Sciatic nerve (tissue), 2 donors: ENCODE data around the gene FAM110D. TPM values are rescaled to one million over a fixed set of nuclear protein-coding genes. Genes with fewer than 3 reads are reported as not detected.
A peak's percentile ranks its signal among the peaks of the same experiment; 100 is the strongest.

Experiments used
- ATAC-seq: fragments of 200-7000 bp; cut with Tn5 transposase; one replicate; pipeline ENCODE4 v1.9.1; 2020; ENCODE audit warnings: mild to moderate bottlenecking, moderate library complexity
- DNase-seq: peaks from one replicate; pipeline ENCODE4 v3.0.0-alpha.2; 2020; ENCODE audit warnings: low spot score
- intact Hi-C: fragments of 100-400 bp; cut with DNase I; formaldehyde crosslinking; loops from one replicate; pipeline ENCODE4 v1.14.2; 2022
- total RNA-seq: library from RNA; stranded (reverse); fragmentation: NEBNext Ultra II Directional; extraction: Animal tissue kit (Norgen Biotek cat#: 25700); gene quantifications from one replicate; pipeline ENCODE4 v1.2.1, GENCODE V29; 2021
- donor health status: DM: no; HTN: no; CAD: no.
- donor health status: DM: no; HTN: no; CAD: no.

The FAM110D gene
- total RNA-seq, 1 donor from 2014 or later: 11.8 TPM

DNA sequence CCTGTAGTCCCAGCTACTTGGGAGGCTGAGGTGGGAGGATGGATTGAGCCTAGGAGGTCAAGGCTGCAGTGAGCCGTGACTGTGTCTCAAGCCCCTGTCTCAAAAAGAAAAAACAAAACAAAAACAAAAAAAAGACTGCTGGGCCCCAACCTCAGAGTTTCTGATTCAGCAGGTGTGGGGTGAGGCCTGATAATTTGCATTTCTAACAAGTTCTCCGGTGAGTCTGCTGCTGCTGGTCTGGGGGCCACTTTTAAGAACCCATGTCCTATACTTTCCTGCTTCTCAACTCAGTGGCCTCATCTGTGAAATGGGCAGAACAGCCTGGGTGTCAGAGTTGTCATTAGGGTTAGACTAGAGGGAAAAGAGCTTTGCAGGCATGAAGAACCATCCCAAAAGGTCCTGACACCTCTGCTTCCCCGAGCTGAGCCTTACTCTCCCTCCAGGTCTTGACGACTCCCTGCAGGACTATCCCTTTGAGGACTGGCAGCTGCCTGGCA, 21.2 kb downstream of the FAM110D start:
- DNase-seq: no peak
- ATAC-seq: no peak
- intact Hi-C loops: no loop called here

DNA sequence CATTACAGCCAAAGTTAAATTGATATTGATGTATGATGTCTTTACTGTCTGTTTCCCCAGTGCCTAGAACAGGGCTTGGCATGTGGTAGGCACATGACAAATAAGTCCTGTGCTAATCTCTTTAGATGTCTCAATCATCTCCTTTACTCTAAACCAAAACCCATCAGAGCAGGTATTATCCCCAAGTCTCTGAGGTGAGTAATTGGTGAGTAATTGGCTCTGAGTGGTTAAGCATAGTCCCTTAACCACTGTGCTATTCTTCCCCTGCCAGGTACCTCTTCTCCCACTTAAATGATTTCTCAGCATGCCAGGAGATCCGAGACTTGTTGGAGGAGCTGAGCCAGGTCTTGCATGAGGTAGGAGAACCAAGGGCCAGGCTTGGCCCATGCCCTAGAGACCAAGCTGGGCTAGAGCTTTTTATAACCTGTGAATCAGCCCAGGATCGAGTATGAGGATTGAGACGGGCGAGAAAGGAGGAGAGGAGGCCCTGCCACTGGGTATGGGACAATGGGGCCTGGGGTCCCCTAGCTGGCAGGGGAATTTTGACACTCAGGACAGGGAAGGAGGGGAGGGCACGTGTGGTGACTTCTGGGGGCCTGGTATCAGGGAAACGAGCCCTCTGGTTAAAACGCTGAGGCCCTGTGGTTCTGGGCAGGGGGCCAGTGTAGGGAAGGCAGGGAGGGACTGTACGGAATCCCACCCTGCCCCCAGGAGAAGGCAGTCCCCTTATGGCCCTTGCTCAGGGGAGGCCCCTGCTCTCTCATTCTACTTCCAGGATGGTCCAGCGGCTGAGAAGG, 22.9 kb downstream of the FAM110D start:
- no peak for DNase-seq
- intact Hi-C loops: no loop called here

DNA sequence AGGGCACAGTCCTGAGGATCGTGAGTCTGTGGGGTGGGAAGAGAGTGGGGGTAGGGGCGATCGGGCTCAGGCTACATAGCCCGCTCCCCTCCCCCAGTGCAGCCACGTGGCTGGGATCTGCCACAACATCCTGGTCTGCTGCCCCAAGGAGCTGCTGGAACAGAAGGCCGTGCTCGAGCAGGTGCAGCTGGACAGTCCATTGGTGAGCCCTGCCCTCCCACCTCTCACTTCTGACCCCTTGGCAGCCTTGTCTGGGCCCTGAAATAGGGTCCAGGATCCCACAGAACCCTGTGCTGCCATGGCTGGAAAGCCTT, 23.5 kb downstream of the FAM110D start:
- DNase-seq (no peak), ATAC-seq (no peak)
- intact Hi-C loops: no loop called here

More for the DNA sequence above, 22.9 kb downstream of the FAM110D start:
- ATAC-seq: no peak

DNA sequence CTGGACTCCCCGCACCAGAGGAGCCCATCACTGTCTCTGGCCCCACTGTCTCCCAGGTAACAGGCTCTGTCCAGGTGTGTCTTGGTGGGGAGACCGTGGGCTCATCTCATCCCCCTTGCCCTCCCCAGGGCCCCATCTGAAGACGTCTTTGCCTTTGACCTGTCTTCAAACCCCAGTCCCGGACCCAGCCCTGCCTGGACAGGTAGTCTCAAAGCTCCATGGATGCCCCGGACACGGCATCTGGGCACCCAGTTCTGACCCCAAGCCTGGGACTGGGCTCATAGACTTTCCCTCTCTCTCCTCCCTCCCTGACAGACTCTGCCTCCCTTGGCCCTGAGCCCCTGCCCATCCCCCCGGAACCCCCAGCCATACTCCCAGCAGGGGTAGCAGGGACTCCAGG, 25.2 kb downstream of the FAM110D start:
- DNase-seq (no peak), ATAC-seq (no peak)
- intact Hi-C loops: no loop called here

DNA sequence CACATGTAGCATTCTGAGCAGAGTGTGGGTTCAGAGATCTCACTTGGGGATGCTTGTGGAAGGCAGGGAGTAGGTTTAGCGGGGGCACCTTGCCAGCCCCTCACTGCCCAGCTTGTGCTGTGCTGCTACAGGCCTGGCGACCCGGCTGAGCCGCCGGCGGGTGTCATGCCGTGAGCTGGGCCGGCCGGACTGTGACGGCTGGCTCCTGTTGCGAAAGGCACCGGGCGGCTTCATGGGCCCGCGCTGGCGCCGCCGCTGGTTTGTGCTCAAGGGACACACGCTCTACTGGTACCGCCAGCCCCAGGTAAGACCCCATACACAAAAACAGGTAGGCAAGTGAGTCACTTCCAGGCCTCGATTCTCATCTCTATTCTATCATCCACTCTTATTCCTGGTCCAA, 26.0 kb downstream of the FAM110D start:
- ATAC-seq (no peak), DNase-seq (no peak)
- intact Hi-C loops: no loop called here

DNA sequence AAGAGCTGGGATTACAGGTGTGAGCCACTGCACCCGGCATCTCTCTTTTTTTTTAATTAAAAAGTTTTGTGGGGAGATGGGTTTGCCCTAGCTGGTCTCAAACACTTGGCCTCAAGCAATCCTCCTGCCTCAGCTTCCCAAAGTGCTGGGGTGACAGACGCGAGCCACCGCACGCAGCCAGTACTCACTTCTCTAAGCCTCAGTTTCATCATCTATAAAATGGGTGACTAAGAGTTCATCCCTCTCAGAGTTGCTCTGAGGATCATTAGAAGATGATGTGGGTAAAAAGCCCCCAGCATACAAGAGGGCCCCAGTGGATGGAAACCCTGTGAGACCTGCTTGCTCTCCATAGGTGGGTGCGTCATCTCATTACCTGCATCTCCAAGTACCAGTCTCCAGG, 29.0 kb downstream of the FAM110D start:
- DNase-seq (no peak), ATAC-seq (no peak)
- intact Hi-C loops: no loop called here

DNA sequence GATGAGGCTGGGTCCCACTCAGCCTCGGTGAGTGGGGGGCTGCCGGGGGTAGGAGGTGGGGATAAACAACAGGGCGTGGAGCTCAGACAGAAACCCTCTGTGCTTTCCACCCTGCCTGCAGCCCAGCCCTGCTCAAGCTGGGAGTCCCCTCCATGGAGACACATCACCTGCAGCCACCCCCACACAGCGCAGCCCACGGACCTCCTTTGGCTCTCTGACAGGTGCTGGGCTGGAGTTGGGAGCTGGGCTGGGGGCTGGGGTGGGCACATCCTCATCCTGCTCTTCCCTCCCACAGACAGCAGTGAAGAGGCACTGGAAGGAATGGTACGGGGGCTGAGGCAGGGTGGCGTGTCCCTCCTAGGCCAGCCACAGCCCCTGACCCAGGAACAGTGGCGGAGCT, 29.6 kb downstream of the FAM110D start:
- no peak for DNase-seq
- ATAC-seq: peak; percentile 17
- intact Hi-C loops: no loop called here

DNA sequence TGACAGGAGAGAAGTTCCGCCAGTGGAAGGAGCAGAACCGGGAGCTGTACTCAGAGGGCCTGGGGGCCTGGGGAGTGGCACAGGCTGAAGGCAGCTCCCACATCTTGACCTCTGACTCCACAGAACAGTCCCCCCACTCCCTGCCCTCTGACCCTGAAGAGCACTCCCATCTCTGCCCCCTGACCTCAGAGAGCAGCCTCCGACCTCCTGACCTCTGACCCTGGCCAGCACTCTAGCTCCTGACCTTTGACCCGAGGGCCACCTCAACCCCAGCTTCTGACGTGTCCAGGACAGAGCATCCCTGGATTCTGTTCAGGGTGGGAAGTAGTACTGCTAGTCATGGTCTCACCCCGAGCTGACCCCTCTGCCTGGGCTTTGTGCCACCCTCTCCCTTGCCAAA, 30.5 kb downstream of the FAM110D start:
- intact Hi-C loops: no loop called here
- DNase-seq: no peak
- no peak for ATAC-seq

DNA sequence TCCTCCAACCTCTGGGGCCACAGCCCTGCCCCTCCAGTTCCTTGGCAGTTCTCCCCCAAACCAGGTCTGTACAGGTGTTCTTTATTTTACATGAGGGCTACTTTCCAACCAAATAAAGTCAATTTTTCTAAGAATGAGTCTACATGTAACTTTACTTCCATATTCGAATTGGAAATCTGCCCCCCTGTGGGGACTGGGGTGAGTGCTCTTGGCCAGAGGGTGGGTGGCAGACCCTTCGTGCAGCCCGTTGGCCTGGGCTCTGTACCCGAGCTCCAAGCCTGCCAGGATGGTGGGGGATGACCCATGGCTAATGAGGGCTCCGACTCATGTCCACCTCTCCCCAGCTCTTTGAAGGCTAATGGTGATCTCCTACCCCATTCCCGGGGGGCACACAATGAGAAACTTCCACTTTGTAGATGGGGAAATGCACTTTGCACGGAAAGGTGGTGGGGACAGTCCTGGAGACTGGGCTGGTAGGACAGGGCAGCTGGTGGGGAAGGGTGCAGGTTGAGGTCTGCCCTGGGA, 30.9 kb downstream of the FAM110D start:
- DNase-seq (no peak), ATAC-seq (no peak)
- intact Hi-C loops: no loop called here

DNA sequence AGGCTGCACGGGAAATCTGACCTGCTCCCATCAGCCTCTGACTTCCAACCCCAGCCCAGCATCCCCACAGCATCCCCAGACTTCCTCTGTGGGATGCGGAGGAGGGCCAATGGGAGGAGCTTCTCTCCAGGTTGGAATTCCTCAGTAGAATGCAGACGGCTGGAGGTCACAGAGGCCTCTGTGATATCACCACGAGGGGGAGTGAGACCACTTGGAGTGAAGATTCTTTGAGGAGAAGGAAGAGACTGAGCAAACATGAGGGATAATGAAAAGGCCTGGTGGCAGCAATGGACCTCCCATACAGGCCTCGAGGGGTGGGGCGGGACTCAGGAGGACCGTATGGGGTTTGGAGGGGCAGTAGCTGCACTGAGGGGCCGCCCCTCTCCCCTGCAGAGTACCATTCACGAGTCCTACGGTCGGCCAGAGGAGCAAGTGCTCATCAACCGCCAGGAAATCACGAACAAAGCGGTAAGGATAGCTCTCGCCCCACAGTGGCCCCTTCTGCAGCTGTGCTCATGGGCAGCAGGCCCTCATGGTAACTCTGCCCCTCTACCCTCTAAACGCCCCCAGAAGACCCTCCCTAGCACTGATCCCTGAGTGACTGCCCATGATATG, 31.6 kb downstream of the FAM110D start, which contains the start of gene CATSPER4:
CATSPER4 (plus strand) TSS at position 230 of the 615 bp plus-strand sequence; CDS start at position 256, 26 bp downstream.
- ATAC-seq (no peak), DNase-seq (no peak)
- intact Hi-C loops: no loop called here

DNA sequence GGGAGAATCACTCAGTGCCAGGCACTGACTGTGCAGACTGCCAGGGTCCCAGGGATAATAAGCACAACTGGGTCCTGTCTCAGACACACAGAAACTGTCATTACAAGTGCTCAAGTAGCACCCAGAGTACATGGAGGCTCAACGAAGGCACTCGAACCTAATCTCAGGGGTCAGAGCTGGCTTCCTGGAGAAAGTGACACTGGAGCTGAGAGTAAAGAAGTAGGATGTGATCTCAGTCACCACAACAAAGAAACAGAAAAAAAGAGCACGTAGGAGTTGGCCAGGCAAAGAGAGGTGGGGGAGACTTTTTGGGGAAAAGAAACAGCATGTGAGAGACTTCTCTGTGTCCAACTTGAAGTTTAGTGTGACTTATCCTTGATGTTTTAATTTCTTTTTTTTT, 32.9 kb downstream of the FAM110D start:
- ATAC-seq (no peak), DNase-seq (no peak)
- intact Hi-C loops: no loop called here

DNA sequence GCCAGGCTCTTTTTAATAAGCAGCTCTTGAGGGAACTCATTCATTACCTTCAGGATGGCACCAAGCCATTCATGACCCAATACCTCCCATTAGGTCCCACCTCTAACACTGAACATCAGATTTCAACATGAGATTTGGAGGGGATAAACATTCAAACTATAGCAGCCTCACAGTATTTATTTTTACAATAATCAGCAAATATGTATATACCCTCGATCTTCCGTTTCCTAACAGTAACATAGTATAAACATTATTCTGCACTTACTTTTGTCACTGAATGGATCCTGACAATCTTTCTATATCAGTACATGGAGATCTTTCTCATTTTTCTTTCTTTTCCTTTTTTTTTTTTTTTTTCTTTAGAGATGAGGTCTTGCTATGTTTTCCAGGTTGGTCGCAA, 36.9 kb downstream of the FAM110D start:
- no peak for ATAC-seq
- DNase-seq: no peak
- intact Hi-C loops: no loop called here

DNA sequence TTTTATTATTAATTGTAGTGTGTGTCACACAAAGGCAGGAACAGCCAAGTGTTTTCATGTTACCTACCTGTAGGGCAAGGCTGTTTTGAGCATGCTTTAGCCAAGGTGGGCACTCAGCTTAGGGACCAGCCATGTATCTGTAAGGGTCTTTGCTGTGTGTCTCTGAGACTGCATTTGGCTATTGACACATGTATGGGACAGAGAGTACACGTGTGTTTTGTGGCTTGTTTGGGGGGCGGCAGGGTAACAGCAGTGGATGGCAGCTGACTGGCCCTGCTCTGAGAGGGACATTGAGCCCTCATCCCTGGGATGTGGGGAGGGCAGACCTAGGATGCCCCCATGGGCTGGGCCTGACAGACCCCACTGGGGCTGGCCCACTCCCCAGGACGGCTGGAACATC, 38.4 kb downstream of the FAM110D start:
- no peak for DNase-seq
- intact Hi-C loops: no loop called here
- ATAC-seq: no peak

DNA sequence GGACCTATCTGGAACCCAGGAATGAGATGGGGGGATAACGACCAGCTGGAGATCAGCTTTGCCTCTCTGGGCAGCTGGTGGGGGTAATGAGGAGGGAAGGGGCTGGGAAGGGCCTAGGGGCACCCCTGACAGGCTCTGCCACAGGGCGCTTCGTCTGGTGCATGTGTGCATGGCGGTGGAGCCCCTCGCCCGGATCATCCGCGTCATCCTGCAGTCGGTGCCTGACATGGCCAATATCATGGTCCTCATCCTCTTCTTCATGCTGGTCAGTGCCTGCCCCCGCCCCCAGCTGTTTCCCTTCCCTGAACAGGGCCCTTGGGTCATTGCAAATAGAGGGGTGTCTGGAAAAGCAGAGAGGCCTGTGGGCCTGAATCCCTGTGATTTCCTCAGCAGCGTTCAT, 38.9 kb downstream of the FAM110D start:
- intact Hi-C loops: no loop called here
- no peak for ATAC-seq

DNA sequence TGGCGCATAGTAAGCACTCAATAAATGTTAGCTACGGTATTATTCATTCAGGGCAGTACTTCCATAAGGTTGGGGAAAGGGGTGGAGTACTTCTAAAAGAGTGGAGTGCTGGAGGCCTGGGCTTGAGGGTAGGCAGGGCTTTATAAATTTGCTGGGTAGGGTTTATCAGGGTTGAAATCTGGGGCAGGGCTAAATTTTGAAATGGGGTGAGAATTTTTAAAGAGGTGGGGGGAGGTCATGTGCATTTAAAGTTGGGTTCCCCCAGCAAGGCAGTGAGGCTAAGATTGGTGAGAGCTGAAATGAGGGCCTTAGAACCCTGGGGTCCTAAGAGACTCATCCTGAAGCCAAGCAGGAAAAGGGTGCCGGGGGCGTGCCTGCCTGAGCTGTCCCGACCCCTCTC, 41.5 kb downstream of the FAM110D start:
- intact Hi-C loops: loop anchor here (5.0 kb wide), 1 partner anchor 1268 kb away; the partner anchor contains the start of gene RUNX3
- no peak for ATAC-seq
- no peak for DNase-seq

More for the DNA sequence above, 38.9 kb downstream of the FAM110D start:
- no peak for DNase-seq

DNA sequence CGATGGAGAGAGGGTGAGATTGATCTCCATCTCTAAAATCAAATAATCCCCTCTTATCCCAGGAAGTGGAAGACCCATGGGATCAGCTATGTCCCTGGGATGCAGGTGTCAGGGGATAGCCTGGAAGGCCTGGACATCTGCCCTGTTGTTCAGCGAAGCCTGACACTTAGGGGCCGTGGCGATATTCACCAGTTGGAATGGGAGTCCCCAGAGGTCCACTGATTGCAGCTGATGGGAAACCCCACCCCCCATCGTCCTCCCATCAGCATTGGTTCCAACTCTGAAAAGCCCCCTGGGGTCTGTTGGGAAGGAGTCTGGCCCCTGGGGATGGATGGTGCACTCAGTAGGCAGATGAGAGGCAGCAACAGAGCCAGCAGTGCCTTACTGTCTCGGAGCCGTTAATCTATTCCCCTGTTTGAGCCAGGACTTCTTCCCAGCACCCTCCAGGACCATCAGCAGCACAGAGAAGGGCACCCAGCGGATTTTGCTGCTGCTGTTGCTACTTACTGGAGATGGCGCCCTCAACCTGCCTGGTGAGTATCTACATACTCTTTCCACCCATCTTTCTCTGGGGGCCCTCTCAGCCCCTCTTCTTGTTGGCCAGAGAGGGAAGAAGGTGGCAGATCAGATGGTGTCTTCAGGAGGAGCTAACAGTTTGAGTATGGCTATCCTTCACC, 44.9 kb downstream of the FAM110D start:
- DNase-seq: no peak
- ATAC-seq: no peak
- intact Hi-C loops: loop anchor here (5.0 kb wide), 1 partner anchor 1271 kb away; the partner anchor contains the start of gene RUNX3

DNA sequence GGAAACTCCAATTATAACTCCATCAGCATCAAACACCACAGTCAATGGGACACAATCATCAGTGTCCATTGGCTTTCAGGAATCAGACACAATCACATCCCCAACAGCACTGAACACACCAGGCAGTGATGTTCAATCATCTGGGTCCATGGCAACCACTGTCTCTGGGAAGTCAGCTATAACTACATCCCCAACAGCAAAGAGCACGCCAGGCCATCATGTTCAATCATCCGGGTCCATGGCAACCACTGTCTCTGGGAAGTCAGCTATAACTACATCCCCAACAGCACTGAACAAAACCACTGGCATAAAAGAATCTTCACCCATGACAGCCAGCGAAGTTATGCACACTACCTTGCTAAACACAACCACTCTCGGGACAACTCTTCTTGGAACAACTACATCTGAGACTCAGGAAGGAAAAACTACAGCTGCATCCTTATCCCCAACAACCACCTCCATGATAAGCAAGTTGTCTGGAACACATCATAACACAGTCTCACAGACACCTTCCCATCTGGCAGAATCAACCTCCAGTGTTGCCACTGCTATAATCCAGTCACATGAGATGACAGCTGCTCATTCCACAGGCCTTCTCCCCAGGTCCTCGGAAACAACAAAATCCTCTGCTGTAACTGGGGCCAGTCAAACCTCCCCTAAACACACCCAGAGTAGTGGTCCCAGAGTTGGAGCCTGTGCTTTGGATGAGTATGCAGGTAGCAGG, 51.4 kb downstream of the FAM110D start:
- ATAC-seq: no peak
- no peak for DNase-seq
- intact Hi-C loops: no loop called here

DNA sequence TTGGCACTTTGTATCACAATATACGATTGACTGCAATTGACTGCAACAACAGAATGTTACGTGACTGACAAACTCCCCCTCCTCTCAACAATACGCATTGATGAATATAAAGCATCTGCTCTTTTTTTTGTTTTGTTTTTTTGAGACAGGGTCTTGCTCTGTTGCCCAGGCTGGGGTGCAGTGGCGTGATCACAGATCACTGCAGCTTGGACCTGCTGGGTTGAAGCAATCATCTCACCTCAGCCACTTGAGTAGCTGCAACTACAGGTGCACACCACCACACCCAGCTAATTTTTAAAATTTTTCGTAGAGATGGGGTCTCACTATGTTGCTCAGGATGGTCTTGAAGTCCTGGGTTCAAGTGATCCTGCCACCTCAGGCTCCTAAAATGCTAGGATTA, 53.8 kb downstream of the FAM110D start:
- ATAC-seq (no peak), DNase-seq (no peak)
- intact Hi-C loops: no loop called here

DNA sequence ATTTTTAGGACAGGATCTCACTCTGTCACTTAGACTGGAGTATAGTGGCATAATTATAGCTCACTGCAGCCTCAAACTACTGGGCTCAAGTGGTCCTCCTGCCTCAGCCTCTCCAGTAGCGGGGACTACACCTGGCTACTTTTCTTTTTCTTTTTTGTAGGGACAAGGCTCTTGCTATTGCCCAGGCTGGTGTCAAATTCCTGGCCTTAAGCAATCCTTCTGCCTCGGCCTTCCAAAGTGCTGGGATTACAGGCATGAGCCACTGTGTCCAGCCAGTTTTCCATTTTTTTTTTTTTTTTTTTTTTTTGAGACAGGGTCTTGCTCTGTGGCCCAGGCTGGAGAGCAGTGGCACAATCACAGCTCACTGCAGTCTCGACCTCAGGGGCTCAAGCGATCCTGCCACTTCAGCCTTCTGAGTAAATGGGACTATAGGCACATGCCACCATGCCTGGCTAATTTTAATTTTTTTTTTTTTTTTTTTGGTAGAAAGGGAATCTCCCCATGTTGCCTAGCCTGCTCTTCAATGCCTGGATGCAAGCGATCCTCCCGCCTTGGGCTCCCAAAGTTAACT, 54.5 kb downstream of the FAM110D start:
- ATAC-seq: no peak
- DNase-seq: no peak
- intact Hi-C loops: no loop called here
